HG03025 (cell line): ENCODE results near the gene HTR2C.
A peak's percentile ranks its signal among the peaks of the same experiment; 100 is the strongest.
"Not testable (repeated sequence)": the region's sequence is repeated elsewhere in the genome, so short reads cannot be mapped to it uniquely, and the experiment has no call there.

Experiments used
- ATAC-seq: cut with Tn5 transposase; IDR thresholded peaks from one replicate; pipeline ENCODE4 v1.9.1; 2021; ENCODE audit warnings: mild to moderate bottlenecking, moderate library complexity; ENCODE audit not compliant: unreplicated experiment, low FRiP score

HTR2C gene

DNA sequence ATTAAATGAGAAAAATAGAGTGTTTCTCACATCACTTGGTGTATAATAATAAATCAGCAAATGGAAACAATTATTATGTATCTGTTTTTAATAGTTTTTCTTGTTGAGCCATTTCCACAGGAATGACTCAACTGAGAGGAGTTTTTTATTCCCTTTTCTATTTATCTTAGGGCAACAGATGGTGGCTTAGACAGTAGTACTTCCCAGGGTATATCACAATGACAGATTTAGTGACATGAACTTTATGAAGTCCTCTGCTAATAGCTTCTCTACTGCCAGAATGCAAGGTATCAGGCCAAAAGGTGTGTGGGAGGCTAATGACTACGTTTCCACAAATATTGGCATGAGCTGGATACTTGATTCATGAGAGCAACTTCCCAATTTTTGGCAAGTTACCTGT, 126.7 kb downstream of the HTR2C start:
- no peak for ATAC-seq

DNA sequence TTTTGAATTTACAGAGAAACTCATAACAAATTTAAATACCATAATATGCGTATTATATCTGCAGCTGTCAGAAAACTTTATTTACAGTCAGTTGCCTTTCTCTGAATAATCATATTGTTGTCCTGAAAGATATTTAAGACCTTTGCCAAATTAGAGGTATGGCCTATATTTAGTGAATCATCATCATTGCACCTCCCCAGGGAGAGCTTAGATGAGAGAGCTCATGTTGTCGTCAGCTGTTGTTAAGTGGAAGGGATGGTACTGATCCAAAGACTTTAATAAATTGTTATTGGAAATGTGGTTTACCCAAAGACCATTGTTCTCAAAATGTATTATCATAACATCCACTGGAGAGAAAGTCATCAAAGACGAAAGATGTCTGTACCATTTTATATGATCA, 128.6 kb downstream of the HTR2C start:
- no peak for ATAC-seq

DNA sequence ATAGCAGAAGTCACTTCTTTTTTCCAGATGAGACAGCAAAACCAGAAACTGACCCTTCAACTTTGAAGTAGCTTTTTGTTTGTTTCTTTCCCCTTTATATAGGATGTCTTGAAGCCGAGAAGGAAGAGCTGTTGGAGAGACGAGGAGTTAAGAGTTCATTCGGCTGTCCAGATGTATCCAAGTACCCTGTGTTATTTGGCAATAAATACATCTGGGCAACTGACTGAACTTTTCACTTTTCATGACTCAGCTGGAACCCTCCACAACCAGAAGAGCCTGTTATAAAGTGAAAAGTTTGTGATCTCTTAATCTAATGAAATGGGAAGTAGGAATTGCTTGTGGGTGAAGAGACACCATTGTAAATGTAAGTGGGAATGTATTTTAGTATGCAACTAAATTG, 131.2 kb downstream of the HTR2C start:
- no peak for ATAC-seq

DNA sequence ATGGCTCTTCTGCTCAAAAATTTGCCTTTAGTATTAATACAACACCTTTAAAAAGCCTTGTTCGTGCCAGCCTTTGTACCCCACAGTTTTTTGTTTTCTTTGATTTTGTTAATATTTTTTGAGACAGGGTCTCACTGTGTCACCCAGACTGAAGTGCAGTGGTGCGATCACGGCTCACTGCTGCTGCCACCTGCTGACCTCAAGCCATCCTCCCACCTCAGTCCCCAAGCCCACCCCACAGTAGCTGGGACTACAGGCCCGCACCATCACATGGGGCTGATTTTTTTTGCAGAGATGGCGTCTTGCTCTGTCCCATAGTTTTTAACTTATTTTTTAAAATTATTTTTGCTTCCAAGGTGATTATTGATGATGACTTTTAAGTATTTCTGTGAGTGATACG, 134.0 kb downstream of the HTR2C start:
- peak; percentile 63 for ATAC-seq

DNA sequence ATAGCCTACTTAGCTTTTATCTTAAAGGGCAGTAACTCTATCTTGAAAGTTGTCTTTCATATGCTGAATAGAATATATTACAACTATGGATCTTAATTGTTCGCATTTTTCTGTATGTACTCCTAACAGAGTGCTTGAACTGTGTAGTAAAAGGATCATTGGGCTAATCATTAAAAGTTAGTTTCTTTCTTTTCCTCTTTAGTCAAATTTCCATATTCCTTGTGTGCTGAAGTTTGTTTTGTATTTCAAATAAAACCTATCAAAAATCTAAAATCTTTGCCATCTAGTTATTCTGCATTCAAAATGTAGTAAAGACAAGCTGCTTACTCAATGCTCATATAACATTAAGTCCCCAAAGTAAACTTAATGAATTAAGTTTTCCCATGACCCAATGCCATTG, 182.7 kb downstream of the HTR2C start:
- ATAC-seq, result no peak

DNA sequence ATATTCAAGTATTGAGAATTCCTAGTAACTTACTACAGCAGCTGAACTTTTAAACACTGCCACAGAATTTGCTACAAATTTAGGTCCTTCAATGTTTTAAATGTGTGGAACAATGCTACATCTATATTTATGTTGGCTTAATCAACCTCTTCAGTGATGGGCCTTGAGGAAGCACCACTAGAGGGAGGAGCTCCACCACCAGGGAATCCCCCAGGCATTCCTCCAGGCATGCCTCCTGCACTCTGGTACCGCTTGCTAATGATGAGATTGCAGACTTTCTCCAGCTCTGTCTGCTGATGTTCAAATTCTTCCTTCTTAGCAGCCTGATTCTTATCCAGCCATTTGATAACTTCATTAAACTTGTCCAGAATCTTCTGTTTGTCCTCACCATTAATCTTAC, 190.8 kb downstream of the HTR2C start:
- ATAC-seq, result no peak

DNA sequence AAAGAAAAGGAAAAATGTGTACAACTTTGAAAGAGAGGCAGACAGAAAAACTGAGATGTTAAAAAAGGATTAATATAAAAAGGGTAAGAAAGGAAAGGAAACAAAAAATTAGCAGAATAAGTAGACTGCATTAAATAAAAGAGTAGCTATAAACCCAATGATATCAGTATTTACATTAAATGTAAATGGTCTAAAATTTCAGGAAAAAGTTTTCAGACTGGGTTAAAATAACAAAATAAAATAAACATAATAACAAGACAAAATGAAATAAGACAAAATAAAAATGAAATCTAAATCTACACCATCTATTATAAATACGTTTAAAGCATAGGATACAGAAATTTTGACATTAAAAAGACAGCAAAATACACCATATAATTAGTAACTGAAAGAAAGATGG, 199.0 kb downstream of the HTR2C start:
- no peak for ATAC-seq

DNA sequence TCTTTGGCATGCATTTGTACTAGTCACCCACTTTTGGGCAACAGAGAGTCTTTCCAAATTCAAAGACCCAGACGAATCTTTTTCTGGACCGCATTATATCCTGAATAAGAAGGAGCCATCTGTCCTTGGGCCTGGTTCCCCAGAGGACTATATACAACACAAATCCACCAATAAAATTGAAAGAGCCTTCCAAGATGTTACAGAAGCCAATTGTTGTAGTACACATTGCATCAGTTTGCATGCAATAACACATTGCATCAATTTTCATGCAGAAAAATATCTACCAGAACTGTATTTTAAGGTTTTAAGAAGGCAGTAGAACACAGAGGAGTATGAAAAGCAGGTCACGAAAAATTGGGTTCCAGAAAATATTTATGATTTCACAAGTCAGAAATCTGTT, 203.2 kb downstream of the HTR2C start:
- no peak for ATAC-seq

DNA sequence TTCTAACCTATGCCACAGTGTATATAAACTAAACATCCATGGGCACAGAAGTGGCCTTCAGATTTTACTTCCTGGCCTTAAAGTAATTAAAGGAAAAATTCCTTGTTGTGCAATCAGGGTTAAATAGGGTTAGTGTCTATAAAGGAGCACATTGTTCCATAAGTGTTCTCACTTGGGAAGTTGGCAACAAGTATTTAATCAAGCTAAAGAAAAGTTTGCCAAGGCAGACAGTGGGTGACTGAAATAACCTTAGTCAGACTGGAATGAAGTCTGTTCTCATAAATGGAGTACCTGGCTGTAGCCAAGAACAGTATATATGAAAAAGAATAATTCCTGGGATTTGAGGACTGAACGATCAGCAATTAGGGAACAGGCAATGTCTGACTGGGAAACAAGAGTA, 213.6 kb downstream of the HTR2C start:
- no peak for ATAC-seq

DNA sequence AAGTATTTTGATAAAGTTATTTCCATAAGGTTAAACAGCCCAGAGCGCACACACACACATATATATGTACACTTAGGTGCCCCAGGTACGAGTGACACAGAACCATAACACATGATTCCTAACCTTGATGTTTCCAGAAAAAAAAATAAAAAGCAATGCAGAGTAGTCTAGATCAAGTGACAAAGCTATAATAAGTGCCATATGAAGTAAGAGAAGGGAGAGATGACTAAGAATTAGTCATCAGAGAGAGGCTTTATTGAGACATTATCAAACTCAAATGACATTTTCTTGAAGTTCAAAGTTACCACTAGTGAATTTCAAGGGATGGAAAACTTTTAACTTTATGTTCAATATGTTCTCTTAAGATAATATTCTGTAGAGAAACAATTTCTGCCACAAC, 215.0 kb downstream of the HTR2C start:
- ATAC-seq, result no peak

DNA sequence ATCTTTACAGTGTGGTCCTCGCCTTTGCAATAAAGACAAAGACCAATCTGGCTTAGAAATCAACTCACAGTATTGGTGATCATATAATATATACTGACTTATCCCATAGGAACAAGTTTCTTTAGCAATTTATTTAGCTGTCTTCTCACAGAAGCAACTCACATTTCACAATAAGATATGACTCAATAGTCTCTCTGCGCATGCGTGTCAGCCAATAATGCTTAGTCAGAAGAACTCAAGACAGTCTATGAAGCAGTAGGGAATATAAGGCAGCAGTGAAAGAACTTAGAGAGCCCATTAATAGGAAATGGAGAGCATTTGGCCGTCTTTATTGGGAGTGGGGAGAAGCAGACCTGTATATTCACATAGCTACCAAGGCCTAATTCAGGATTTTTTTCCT, 216.8 kb downstream of the HTR2C start:
- ATAC-seq, result no peak

DNA sequence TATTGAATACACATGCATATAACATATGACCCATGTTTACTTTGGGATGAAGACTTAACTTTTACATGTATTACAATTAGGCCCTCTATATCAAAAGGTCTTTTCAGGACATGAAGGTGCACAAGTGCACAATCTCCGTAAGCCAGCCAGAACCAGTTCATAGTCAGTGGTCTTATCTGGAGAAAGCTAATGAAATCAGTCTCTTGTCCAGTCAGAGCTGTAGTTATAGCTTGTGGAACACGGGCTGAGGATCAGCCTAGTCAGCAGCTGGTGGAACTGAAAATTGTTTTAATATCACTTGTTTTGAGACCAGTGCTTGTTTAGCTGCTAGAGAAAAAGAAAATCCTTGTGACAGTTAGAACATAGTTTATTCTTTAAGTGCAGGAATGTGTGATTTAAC, 235.6 kb downstream of the HTR2C start:
- no peak for ATAC-seq

DNA sequence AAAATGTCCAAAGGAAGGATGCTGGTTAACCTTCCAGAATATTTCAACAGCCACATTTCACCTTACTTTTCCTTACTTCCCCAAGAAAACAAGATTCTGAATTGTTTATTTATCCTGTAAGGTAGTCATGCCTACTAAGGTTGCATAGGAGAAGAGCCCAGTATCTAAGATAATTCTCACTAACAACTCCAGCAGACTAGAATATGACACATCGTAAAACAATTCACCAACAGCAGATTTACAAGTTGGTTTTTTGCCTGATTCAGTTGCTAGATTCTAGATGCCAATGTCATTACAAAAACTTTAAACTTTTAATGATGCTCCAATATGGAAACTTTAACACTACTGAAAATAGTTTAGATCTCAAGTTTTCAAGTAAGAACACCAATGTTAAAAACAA, 257.2 kb downstream of the HTR2C start:
- no peak for ATAC-seq

DNA sequence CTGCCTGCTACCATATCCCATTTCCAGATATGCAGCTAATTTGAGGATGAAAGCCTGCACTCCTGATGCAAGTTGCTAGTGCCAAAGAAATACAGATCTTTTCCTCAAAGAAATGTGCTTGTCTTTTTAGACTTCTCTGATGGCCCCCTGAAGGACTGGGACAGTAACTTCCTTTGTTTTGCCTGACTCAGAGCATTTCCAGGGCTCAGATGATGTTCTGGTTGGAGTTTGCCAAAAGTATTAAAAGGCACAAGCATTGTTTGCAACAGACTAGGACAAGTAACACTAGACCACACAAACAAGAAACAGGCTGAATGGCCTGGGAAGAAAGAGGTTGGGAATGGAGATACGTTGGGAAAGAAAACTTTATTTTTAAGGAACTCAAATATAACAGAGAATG, 258.3 kb downstream of the HTR2C start:
- ATAC-seq, result no peak

DNA sequence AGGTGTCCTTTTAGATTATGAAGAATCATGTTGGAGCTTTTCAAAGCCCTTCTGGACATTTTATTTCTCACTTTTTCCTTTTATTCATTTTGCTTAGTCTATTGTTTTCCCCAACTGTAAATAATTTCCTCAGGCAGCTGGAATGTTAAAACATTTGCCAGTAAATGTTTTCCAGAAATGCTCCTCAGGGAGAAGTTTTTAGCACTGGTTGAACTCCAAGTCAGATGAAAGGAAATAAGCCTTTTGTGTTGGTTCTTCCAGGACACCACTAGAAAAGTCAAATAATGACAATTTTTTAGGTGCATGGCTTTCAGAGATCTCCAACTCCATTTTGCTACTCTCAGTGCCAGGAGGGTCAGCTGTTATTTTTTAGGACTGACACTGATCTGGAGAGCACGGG, 305.6 kb downstream of the HTR2C start:
- ATAC-seq, result no peak

DNA sequence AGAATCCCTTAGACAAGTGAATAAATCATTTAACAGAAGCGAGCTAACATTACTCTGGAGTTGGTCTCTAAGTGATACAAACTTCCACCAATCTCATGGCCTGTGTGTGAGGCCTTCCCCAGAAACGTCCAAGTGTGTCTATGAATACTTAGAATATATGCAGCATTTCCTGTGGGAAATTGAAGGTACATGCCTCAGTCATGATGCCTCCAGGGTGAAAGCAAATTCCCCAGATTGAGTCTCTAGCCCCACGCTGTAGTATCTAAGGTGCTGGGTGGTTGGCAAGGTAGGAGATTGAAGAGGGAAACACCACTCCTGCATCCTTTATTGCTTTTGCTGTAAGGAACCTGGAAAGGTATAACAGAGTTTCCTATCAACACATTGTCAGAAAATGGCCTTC, 319.7 kb downstream of the HTR2C start:
- no peak for ATAC-seq

DNA sequence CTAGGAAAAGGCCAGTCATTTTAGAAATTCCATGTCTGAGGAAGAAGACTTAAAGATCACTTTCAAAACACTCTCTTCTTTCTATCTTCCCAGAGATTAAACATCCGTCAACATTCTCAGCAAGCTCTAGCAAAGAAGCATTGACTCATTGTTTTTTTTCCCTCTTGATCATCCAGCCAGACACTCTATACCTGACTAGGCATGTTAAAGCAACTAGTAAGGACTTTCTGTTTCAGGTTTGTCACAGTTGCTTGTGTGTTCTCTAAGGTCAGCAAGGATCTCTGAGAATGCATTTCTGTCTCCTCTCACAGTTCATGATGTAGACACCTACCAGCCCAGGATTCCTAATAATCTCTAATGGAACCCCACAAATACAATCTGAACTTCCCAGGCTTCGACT, 321.4 kb downstream of the HTR2C start:
- ATAC-seq, result no peak

DNA sequence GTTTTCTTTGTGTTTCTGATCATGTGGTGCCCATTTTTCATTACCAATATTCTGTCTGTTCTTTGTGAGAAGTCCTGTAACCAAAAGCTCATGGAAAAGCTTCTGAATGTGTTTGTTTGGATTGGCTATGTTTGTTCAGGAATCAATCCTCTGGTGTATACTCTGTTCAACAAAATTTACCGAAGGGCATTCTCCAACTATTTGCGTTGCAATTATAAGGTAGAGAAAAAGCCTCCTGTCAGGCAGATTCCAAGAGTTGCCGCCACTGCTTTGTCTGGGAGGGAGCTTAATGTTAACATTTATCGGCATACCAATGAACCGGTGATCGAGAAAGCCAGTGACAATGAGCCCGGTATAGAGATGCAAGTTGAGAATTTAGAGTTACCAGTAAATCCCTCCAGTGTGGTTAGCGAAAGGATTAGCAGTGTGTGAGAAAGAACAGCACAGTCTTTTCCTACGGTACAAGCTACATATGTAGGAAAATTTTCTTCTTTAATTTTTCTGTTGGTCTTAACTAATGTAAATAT, 323.2 kb downstream of the HTR2C start:
- ATAC-seq, result no peak

DNA sequence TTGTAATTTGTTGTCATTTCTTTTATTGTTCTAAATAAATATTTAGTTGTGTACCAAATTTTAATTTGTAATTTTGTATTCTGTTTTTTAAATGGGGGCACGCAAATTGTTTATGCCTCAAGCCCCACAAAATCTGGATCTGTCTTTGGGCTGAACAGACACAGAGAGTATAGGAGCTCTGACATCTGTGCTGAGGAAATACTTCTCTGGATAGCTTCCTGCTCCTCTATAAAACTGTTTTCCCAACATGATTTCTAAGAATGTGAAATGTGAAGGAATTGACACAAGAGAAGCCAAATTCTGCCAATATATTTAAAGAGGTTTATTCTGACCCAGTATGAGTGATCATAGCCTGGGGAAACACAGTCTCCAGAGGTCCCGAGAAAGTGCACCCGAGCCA, 340.5 kb downstream of the HTR2C start:
- ATAC-seq, result no peak

DNA sequence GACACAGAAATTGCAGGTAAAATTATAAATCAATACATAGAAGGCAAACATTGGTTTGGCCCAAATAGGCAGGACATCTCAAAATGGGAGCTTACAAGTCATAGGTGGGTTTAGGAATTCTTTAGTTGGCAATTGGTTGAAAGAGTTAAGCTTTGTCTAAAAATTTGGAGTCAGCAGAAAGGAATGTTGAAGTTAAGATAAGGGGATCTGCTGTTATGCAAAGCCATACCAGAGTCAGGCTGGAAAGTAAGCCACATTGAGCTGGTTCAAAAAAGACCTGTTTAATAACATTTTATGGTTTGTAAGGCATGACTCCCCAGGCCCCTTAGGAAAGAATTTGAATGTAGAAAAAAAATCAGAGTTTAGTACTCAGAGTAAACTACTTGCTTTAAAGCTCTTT, 341.0 kb downstream of the HTR2C start:
- no peak for ATAC-seq

DNA sequence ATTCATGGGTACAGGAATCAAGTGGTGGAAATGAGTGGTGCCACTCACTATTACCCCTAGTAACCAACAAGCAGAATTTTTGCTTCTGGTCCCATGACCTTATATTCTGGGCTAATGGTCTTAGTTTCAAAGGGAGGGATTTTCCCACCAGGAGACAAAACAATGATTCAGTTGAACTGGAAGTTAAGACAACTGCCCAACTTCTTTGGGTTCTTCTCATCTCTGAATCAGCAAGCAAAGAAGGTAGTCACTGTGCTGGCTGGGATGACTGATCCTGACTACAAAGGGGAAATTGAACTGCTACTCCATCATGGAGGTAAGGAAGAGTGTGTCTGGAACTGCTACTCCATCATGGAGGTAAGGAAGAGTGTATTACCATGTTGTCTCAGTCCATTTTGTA, 346.3 kb downstream of the HTR2C start:
- ATAC-seq, result no peak

DNA sequence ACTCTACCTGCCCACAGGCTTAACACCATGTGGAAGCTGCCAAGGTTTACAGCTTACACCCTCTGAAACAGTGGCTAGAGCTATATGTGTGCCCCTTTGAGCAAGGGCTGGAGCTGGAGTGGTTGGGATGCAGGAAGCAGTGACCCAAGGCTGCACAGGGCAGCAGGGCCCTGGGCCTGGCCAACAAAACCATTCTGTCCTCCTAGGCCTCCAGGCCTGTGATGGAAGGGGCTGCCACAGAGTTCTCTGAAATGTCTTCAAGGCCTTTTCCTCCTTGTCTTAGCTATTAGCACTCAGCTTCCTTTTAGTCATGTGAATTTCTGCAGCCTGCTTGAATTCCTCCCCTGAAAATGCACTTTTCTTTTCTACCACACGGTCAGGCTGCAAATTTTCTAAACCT, 348.7 kb downstream of the HTR2C start:
- no peak for ATAC-seq

DNA sequence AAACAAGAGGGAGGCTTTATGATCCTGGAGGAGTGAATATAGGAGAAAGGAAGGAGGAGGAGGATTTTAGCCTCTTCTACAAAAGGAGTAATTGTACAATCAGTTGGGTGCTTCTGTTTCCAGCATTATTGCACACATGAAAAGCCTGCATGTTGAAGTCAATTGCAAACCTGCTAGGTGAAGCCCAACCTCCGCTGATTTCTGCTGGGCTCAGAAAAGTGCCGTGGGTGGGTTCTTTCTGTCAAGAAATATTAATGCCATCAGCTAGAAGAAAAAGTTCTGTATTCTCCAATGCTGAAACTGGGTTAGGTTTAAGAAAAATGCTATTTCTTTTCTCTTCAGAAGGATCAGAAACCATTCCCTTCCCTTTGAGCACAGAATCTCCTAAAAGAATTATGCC, 349.4 kb downstream of the HTR2C start:
- not testable (repeated sequence) for ATAC-seq
